ENCODE results near the gene TSSK2.
"Not testable (repeated sequence)": the region's sequence is repeated elsewhere in the genome, so short reads cannot be mapped to it uniquely, and the experiment has no call there.

The TSSK2 gene

GRCh38 chr22:19152942-19153883, 22.1 kb downstream of the TSSK2 start:
- DNase-seq (ENCODE audit: extremely low spot score) = no peak
- TF ChIP-seq ELF4 (IDR thresholded peaks at IDR 0.05) (no peak), NFRKB (IDR thresholded peaks at IDR 0.05) (no peak), FOXM1 (IDR thresholded peaks at IDR 0.05; ENCODE audit: borderline replicate concordance) (no peak)
- ChIA-PET CTCF (interaction anchor here (1.1 kb wide), 1 partner anchor 14 kb away, joined by 3 read pairs; no protein-coding TSS in a partner anchor), POLR2A (interaction anchor here (2.5 kb wide), 1 partner anchor 9 kb away, joined by 14 read pairs; the partner anchor contains the start of gene ESS2)

- DNase-seq (ENCODE audit: extremely low spot score); CTCF ChIA-PET: not testable (repeated sequence)
- POLR2A ChIA-PET = interaction anchor here (1.3 kb wide), 1 partner anchor 11 kb away, joined by 4 read pairs; the partner anchor contains the start of gene ESS2
Observed at GRCh38 chr22:19156109-19156508, 25.0 kb downstream of the TSSK2 start.

GRCh38 chr22:19158649-19159048, 27.5 kb downstream of the TSSK2 start:
- DNase-seq (ENCODE audit: extremely low spot score); CTCF ChIA-PET: not testable (repeated sequence)
- POLR2A ChIA-PET = interaction anchor here (1.2 to 1.6 kb wide), 2 partner anchors 12 to 14 kb away, joined by 5 read pairs; partner anchors contain the start of gene ESS2

GRCh38 chr22:19164425-19164824, 33.3 kb downstream of the TSSK2 start:
- TF ChIP-seq FOXA1 (IDR thresholded peaks at IDR 0.05) = no peak
- no peak for TF ChIP-seq LEF1 (IDR thresholded peaks at IDR 0.05; ENCODE audit: borderline replicate concordance)
- no peak for TF ChIP-seq L3MBTL2 (conservative IDR thresholded peaks at IDR 0.05)
- TF ChIP-seq FOXM1 (IDR thresholded peaks at IDR 0.05; ENCODE audit: borderline replicate concordance) = no peak
- no peak for TF ChIP-seq ZNF384 (IDR thresholded peaks at IDR 0.05)
- no peak for TF ChIP-seq NFRKB (IDR thresholded peaks at IDR 0.05)
- no peak for TF ChIP-seq BHLHE40 (IDR thresholded peaks at IDR 0.05; ENCODE audit: borderline replicate concordance)
- TF ChIP-seq SP1 (IDR thresholded peaks at IDR 0.05) = no peak
- TF ChIP-seq SUZ12 (IDR thresholded peaks at IDR 0.05) = no peak
- TF ChIP-seq HDGF (IDR thresholded peaks at IDR 0.05; ENCODE audit: borderline replicate concordance) = no peak
- TF ChIP-seq PKNOX1 (IDR thresholded peaks at IDR 0.05) = no peak
- TF ChIP-seq FOXK2 (IDR thresholded peaks at IDR 0.05) = no peak
- no peak for TF ChIP-seq ARNT (IDR thresholded peaks at IDR 0.05)
- no peak for TF ChIP-seq TARDBP (IDR thresholded peaks at IDR 0.05)
- TF ChIP-seq ELF4 (IDR thresholded peaks at IDR 0.05) = no peak
- no peak for TF ChIP-seq CTBP1 (IDR thresholded peaks at IDR 0.05; ENCODE audit: borderline replicate concordance)
- ChIA-PET POLR2A (no interaction called here), CTCF (no interaction called here)
- no peak for DNase-seq (ENCODE audit: extremely low spot score)

- CTCF ChIA-PET = interaction anchor here (0.8 kb wide), 1 partner anchor 13 kb away, joined by 3 read pairs; no protein-coding TSS in a partner anchor
- POLR2A ChIA-PET = no interaction called here
Observed at GRCh38 chr22:19166421-19166820, 35.3 kb downstream of the TSSK2 start.

GRCh38 chr22:19167106-19167869, 36.2 kb downstream of the TSSK2 start:
- TF ChIP-seq ARNT (IDR thresholded peaks at IDR 0.05) (no peak), FOXK2 (IDR thresholded peaks at IDR 0.05) (no peak)
- ChIA-PET CTCF (interaction anchor here (0.8 kb wide), 1 partner anchor 14 kb away, joined by 3 read pairs; no protein-coding TSS in a partner anchor), POLR2A (no interaction called here)
- DNase-seq (ENCODE audit: extremely low spot score) = no peak

More at GRCh38 chr22:19166421-19166820, 35.3 kb downstream of the TSSK2 start:
- no peak for TF ChIP-seq HDGF (IDR thresholded peaks at IDR 0.05; ENCODE audit: borderline replicate concordance)
- TF ChIP-seq CTBP1 (IDR thresholded peaks at IDR 0.05; ENCODE audit: borderline replicate concordance) = no peak
- no peak for TF ChIP-seq TARDBP (IDR thresholded peaks at IDR 0.05)
- TF ChIP-seq FOXA1 (IDR thresholded peaks at IDR 0.05) = no peak
- TF ChIP-seq PKNOX1 (IDR thresholded peaks at IDR 0.05) = no peak
- no peak for TF ChIP-seq SP1 (IDR thresholded peaks at IDR 0.05)
- TF ChIP-seq LEF1 (IDR thresholded peaks at IDR 0.05; ENCODE audit: borderline replicate concordance) = no peak
- no peak for TF ChIP-seq NFRKB (IDR thresholded peaks at IDR 0.05)
- TF ChIP-seq FOXM1 (IDR thresholded peaks at IDR 0.05; ENCODE audit: borderline replicate concordance) = no peak
- TF ChIP-seq FOXK2 (IDR thresholded peaks at IDR 0.05) = no peak
- TF ChIP-seq ARNT (IDR thresholded peaks at IDR 0.05) = no peak
- no peak for DNase-seq (ENCODE audit: extremely low spot score)

Data from HEK293T (cell line).